HCT116 (cell line): ENCODE data around the gene GNGT1. TPM values are rescaled to one million over a fixed set of nuclear protein-coding genes. Genes with fewer than 3 reads are reported as not detected.

ENCODE experiments used
- ATAC-seq: fragments of 200-7000 bp; cut with Tn5 transposase; 2 replicates; pipeline ENCODE4 v1.9.1; 2020; ENCODE audit warnings: mild to moderate bottlenecking, moderate library complexity
- BruUV-seq: library from RNA; stranded (reverse); fragments of 400-500 nt; replicated peaks from 2 replicates; lab custom pipeline; 2021; lab: Mats Ljungman, UMichigan
- CTCF ChIA-PET: fragments of 300-600 bp; sonication (Branson Sonifier 250); formaldehyde crosslinking; loops from one replicate; lab custom pipeline; 2021; ENCODE audit warnings: antibody characterized with exemption; lab: Charles Lee
- POLR2A ChIA-PET: fragments of 300-600, 350-600 bp; sonication (Branson Sonifier 250); formaldehyde crosslinking; loops from one replicate; lab custom pipeline; 2021; ENCODE audit warnings: antibody characterized with exemption; lab: Charles Lee
- RAD21 ChIA-PET, 2 experiments: fragments of 300-600 bp; sonication (Branson Sonifier 250); formaldehyde crosslinking; loops; one replicate each; lab custom pipeline; 2023; ENCODE audit warnings: low total read pairs in 2 of 2; ENCODE audit not compliant: uncharacterized antibody in 2 of 2, unreplicated experiment in 2 of 2, low non-redundant PET in 1 of 2; lab: Charles Lee
- DNase-seq: peaks from one replicate; pipeline ENCODE4 v3.0.0-alpha.2; 2010; ENCODE audit warnings: low read depth, low spot score
- H2AFZ ChIP-seq: fragments of 200-600 bp; shearing (Covaris generic), sonication (generic); 2 replicates; pipeline ENCODE4 v1.6.1; 2017; ENCODE audit warnings: low read depth, mixed run types, mixed read lengths, antibody characterized with exemption, low read length; ENCODE audit not compliant: poor library complexity, severe bottlenecking
- H3K27ac ChIP-seq: 2 replicates; pipeline ENCODE4 v1.5.1; 2012; ENCODE audit warnings: low read depth, low read length
- H3K27me3 ChIP-seq: fragments of 200-600 bp; sonication (generic); 2 replicates; pipeline ENCODE4 v1.6.1; 2016; ENCODE audit warnings: mixed run types, low read length, mixed read lengths; ENCODE audit not compliant: insufficient read depth
- H3K36me3 ChIP-seq, 2 experiments: fragments of 200-500 bp in 1 of 2; fragments of 200-600 bp in 1 of 2; sonication (Bioruptor generic) in 1 of 2; sonication (generic) in 1 of 2; 2 replicates each; pipeline versions ENCODE4 v1.5.1 to v1.6.1; 2014 to 2016; ENCODE audit warnings: low read length in 2 of 2, inconsistent platforms in 1 of 2, mixed read lengths in 1 of 2, mixed run types in 1 of 2; ENCODE audit not compliant: insufficient read depth in 2 of 2, control insufficient read depth in 1 of 2
- H3K4me1 ChIP-seq, 2 experiments: fragments of 200-600 bp in 1 of 2; sonication (generic) in 1 of 2; 2 replicates each; pipeline versions ENCODE4 v1.5.1 to v1.6.1; 2012 to 2017; ENCODE audit warnings: low read length in 2 of 2, inconsistent platforms in 1 of 2, mild to moderate bottlenecking in 1 of 2, mixed read lengths in 1 of 2, mixed run types in 1 of 2, moderate library complexity in 1 of 2; ENCODE audit not compliant: insufficient read depth in 2 of 2, control insufficient read depth in 1 of 2
- H3K4me2 ChIP-seq: fragments of 200-600 bp; sonication (generic); 2 replicates; pipeline ENCODE4 v1.6.1; 2017; ENCODE audit warnings: mixed run types, low read length, mixed read lengths
- H3K4me3 ChIP-seq, 2 experiments: fragments of 200-600 bp in 1 of 2; sonication (generic) in 1 of 2; replicated peaks in 1 of 2; 2 replicates each; pipeline ENCODE4 v1.5.1; 2011 to 2016; ENCODE audit warnings: low read length in 2 of 2, control low read depth in 1 of 2, low read depth in 1 of 2, mild to moderate bottlenecking in 1 of 2, mixed read lengths in 1 of 2, mixed run types in 1 of 2
- H3K79me2 ChIP-seq: fragments of 200-600 bp; sonication (generic); 2 replicates; pipeline ENCODE4 v1.6.1; 2017; ENCODE audit warnings: mild to moderate bottlenecking, mixed run types, low read length, moderate library complexity, mixed read lengths; ENCODE audit not compliant: insufficient read depth
- H3K9ac ChIP-seq: fragments of 200-600 bp; sonication (generic); 2 replicates; pipeline ENCODE4 v1.6.1; 2016; ENCODE audit warnings: low read length, mixed read lengths
- H3K9me2 ChIP-seq: fragments of 200-600 bp; sonication (generic), shearing (Covaris generic); 2 replicates; pipeline ENCODE4 v1.6.1; 2017; ENCODE audit warnings: mixed run types, mild to moderate bottlenecking, moderate library complexity; ENCODE audit not compliant: insufficient read depth
- H3K9me3 ChIP-seq, 2 experiments: fragments of 200-500 bp in 1 of 2; fragments of 200-600 bp in 1 of 2; sonication (Bioruptor generic) in 1 of 2; sonication (generic) in 1 of 2; 2 replicates each; pipeline ENCODE4 v1.6.1; 2014 to 2017; ENCODE audit warnings: low read length in 2 of 2, mixed read lengths in 2 of 2, inconsistent platforms in 1 of 2, low read depth in 1 of 2, mild to moderate bottlenecking in 1 of 2, mixed run types in 1 of 2, moderate library complexity in 1 of 2; ENCODE audit not compliant: control insufficient read depth in 1 of 2, insufficient read depth in 1 of 2
- H4K20me1 ChIP-seq: fragments of 200-600 bp; sonication (generic), shearing (Covaris generic); 2 replicates; pipeline ENCODE4 v1.6.1; 2017; ENCODE audit warnings: mixed run types, mild to moderate bottlenecking, moderate library complexity; ENCODE audit not compliant: insufficient read depth
- CEBPB ChIP-seq: IDR thresholded peaks from 2 replicates; pipeline ENCODE4 v1.6.1; 2012; ENCODE audit warnings: low read depth
- EGR1 ChIP-seq: IDR thresholded peaks from 2 replicates; pipeline ENCODE4 v1.6.1; 2012; ENCODE audit warnings: low read depth
- ELF1 ChIP-seq: IDR thresholded peaks from 2 replicates; pipeline ENCODE4 v1.6.1; 2012; ENCODE audit warnings: low read depth, borderline replicate concordance
- EZH2 ChIP-seq: fragments of 200-600 bp; sonication (generic); IDR thresholded peaks from 2 replicates; pipeline ENCODE4 v1.6.1; 2017; ENCODE audit warnings: antibody characterized with exemption, mixed run types
- EZH2phosphoT487 ChIP-seq: fragments of 200-600 bp; IDR thresholded peaks from 2 replicates; pipeline ENCODE4 v1.6.1; 2018; ENCODE audit warnings: antibody characterized with exemption, borderline replicate concordance
- FOSL1 ChIP-seq: IDR thresholded peaks from 2 replicates; pipeline ENCODE4 v1.6.1; 2012; ENCODE audit warnings: low read depth
- JUND ChIP-seq: IDR thresholded peaks from 2 replicates; pipeline ENCODE4 v1.6.1; 2012
- POLR2A ChIP-seq: IDR thresholded peaks from 2 replicates; pipeline ENCODE4 v1.7.0; 2011; ENCODE audit warnings: borderline replicate concordance; ENCODE audit not compliant: insufficient read depth, insufficient read length; ENCODE audit errors: extremely low read depth
- POLR2AphosphoS5 ChIP-seq: IDR thresholded peaks from 2 replicates; pipeline ENCODE4 v1.6.1; 2011; ENCODE audit warnings: mild to moderate bottlenecking, low read depth, low read length, moderate library complexity
- RAD21 ChIP-seq: IDR thresholded peaks from 2 replicates; pipeline ENCODE4 v1.6.1; 2012; ENCODE audit warnings: low read depth, mild to moderate bottlenecking
- SIN3A ChIP-seq: IDR thresholded peaks from 2 replicates; pipeline ENCODE4 v1.6.1; 2012; ENCODE audit warnings: low read depth
- SP1 ChIP-seq: IDR thresholded peaks from 2 replicates; pipeline ENCODE4 v1.6.1; 2012; ENCODE audit warnings: low read depth
- SRF ChIP-seq: IDR thresholded peaks from 2 replicates; pipeline ENCODE4 v1.6.1; 2012; ENCODE audit warnings: low read depth
- TCF7L2 ChIP-seq: IDR thresholded peaks from 2 replicates; pipeline ENCODE4 v1.7.0; 2011; ENCODE audit warnings: borderline replicate concordance, inconsistent platforms; ENCODE audit not compliant: insufficient read depth, insufficient read length; ENCODE audit errors: extremely low read depth
- YY1 ChIP-seq: IDR thresholded peaks from 2 replicates; pipeline ENCODE4 v1.6.1; 2011; ENCODE audit warnings: low read length, low read depth, moderate library complexity, mild to moderate bottlenecking; ENCODE audit not compliant: insufficient replicate concordance; ENCODE audit errors: extremely low read depth
- ZNF274 ChIP-seq: fragments of 200-500 bp; sonication (Bioruptor generic); IDR thresholded peaks from 2 replicates; pipeline ENCODE4 v1.6.1; 2014; ENCODE audit warnings: mild to moderate bottlenecking, low read depth, low read length, inconsistent platforms
- intact Hi-C: fragments of 100-400 bp; cut with micrococcal nuclease; formaldehyde crosslinking; loops from 2 replicates; pipeline ENCODE4 v1.10.0; 2022
- total RNA-seq: library from RNA; stranded (reverse); gene quantifications from one replicate; pipeline ENCODE4 v1.2.1, GENCODE V29; 2021; ENCODE audit not compliant: unreplicated experiment
- TF ChIP-seq, protein P1 (sequence below): IDR thresholded peaks from 2 replicates; pipeline ENCODE4 v1.6.1; 2012
- TF ChIP-seq, protein P2 (sequence below): IDR thresholded peaks from 2 replicates; pipeline ENCODE4 v1.6.1; 2012; ENCODE audit warnings: low read depth
- TF ChIP-seq, protein P3 (sequence below): IDR thresholded peaks from 2 replicates; pipeline ENCODE4 v1.6.1; 2011; ENCODE audit warnings: mild to moderate bottlenecking, low read length, moderate library complexity; ENCODE audit not compliant: insufficient replicate concordance; ENCODE audit errors: extremely low read depth

The GNGT1 gene
- total RNA-seq, 1 experiment from 2014 or later: 0.91 TPM

DNA sequence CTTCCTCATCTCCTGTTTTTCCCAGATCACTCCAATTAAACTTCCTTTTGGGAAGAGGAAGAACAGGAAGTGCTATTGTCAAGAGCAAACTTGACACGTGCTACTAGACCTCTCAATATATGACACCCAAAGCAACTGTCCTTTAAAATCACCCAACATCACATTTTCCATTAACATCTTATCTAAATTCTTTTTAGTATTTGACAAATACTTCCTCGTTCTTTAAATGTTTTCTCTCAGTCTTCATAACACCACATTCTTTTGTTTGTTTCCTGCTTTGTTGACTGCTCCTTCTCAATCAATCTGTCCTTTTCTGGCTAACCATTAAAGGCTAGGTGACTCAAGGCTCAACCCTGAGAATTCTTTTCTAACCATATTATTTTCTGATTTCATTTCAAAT is 8.7 kb upstream of the GNGT1 start:
- ChIA-PET POLR2A (no interaction called here), CTCF (no interaction called here), RAD21 (no interaction called here)
- no peak overlapping the region for H3K4me2 ChIP-seq
- no TSS peak for BruUV-seq
- DNase-seq: no peak
- no peaks in the 10 kb centered on the region for H3K9me2 ChIP-seq
- H4K20me1 ChIP-seq: no peaks in the 10 kb centered on the region
- no peaks in the 10 kb centered on the region for H3K4me1 ChIP-seq
- no peaks in the 10 kb centered on the region for H3K9me3 ChIP-seq
- no peaks in the 10 kb centered on the region; the same call in 1 of the 2 replicates for H3K27me3 ChIP-seq
- no peak overlapping the region for H3K27ac ChIP-seq
- no peaks in the 10 kb centered on the region for H3K36me3 ChIP-seq
- H2AFZ ChIP-seq: no peak overlapping the region
- no peak overlapping the region for H3K9ac ChIP-seq
- ATAC-seq: no peak
- no peak for TF ChIP-seq YY1
- TF ChIP-seq POLR2A: no peak
- TF ChIP-seq TCF7L2: no peak
- no peak for TF ChIP-seq CEBPB
- no peak for TF ChIP-seq EGR1
- TF ChIP-seq ELF1: no peak
- TF ChIP-seq ZNF274: no peak
- TF ChIP-seq POLR2AphosphoS5: no peak
- no peak for TF ChIP-seq EZH2phosphoT487
- no peak for TF ChIP-seq FOSL1
- no peak for TF ChIP-seq SRF
- TF ChIP-seq, protein P1, sequence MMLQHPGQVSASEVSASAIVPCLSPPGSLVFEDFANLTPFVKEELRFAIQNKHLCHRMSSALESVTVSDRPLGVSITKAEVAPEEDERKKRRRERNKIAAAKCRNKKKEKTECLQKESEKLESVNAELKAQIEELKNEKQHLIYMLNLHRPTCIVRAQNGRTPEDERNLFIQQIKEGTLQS: no peak
- TF ChIP-seq EZH2: no peak
- TF ChIP-seq SP1: no peak
- no peak for TF ChIP-seq SIN3A
- no peak for TF ChIP-seq RAD21
- TF ChIP-seq, protein P2, sequence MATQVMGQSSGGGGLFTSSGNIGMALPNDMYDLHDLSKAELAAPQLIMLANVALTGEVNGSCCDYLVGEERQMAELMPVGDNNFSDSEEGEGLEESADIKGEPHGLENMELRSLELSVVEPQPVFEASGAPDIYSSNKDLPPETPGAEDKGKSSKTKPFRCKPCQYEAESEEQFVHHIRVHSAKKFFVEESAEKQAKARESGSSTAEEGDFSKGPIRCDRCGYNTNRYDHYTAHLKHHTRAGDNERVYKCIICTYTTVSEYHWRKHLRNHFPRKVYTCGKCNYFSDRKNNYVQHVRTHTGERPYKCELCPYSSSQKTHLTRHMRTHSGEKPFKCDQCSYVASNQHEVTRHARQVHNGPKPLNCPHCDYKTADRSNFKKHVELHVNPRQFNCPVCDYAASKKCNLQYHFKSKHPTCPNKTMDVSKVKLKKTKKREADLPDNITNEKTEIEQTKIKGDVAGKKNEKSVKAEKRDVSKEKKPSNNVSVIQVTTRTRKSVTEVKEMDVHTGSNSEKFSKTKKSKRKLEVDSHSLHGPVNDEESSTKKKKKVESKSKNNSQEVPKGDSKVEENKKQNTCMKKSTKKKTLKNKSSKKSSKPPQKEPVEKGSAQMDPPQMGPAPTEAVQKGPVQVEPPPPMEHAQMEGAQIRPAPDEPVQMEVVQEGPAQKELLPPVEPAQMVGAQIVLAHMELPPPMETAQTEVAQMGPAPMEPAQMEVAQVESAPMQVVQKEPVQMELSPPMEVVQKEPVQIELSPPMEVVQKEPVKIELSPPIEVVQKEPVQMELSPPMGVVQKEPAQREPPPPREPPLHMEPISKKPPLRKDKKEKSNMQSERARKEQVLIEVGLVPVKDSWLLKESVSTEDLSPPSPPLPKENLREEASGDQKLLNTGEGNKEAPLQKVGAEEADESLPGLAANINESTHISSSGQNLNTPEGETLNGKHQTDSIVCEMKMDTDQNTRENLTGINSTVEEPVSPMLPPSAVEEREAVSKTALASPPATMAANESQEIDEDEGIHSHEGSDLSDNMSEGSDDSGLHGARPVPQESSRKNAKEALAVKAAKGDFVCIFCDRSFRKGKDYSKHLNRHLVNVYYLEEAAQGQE: no peak
- TF ChIP-seq JUND: no peak
- TF ChIP-seq, protein P3, sequence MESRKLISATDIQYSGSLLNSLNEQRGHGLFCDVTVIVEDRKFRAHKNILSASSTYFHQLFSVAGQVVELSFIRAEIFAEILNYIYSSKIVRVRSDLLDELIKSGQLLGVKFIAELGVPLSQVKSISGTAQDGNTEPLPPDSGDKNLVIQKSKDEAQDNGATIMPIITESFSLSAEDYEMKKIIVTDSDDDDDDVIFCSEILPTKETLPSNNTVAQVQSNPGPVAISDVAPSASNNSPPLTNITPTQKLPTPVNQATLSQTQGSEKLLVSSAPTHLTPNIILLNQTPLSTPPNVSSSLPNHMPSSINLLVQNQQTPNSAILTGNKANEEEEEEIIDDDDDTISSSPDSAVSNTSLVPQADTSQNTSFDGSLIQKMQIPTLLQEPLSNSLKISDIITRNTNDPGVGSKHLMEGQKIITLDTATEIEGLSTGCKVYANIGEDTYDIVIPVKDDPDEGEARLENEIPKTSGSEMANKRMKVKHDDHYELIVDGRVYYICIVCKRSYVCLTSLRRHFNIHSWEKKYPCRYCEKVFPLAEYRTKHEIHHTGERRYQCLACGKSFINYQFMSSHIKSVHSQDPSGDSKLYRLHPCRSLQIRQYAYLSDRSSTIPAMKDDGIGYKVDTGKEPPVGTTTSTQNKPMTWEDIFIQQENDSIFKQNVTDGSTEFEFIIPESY: no peak
- no peaks in the 10 kb centered on the region for H3K79me2 ChIP-seq
- intact Hi-C loops: no loop called here
- no peak overlapping the region for H3K4me3 ChIP-seq
